A549 (cell line): ENCODE results near the gene RBPJ. TPM values are rescaled to one million over a fixed set of nuclear protein-coding genes. Genes with fewer than 3 reads are reported as not detected.

ENCODE experiments used
- ATAC-seq, 2 experiments: fragments of 200-7000 bp in 1 of 2; fragments of >200 bp in 1 of 2; cut with Nextera tagmentation in 1 of 2; cut with Tn5 transposase in 1 of 2; 3 replicates each; pipeline versions ENCODE4 v1.8.0 to v1.9.1; 2018 to 2020; ENCODE audit warnings: mild to moderate bottlenecking in 1 of 2, moderate library complexity in 1 of 2
- CTCF ChIA-PET: fragments of 300-600 bp; sonication (Branson Sonifier 250); formaldehyde crosslinking; extraction: SDS; loops from one replicate; lab custom pipeline; 2021; ENCODE audit warnings: antibody characterized with exemption, inconsistent platforms; lab: Yijun Ruan, JAX
- POLR2A ChIA-PET: fragments of 350-600 bp; formaldehyde crosslinking; extraction: SDS; loops from one replicate; lab custom pipeline; 2021; ENCODE audit warnings: antibody characterized with exemption, inconsistent platforms; lab: Yijun Ruan, JAX
- DNase-seq, 2 experiments: peaks; one replicate each; pipeline versions ENCODE4 v3.0.0 to v3.0.0-alpha.2; 2011 to 2016; ENCODE audit warnings: low read depth in 1 of 2, low spot score in 1 of 2
- FAIRE-seq: peaks from 2 replicates; lab custom pipeline; 2011; peaks lifted over from hg19 to GRCh38; lab: Jason Lieb, UNC
- H3K27ac ChIP-seq, 2 experiments: fragments of >200 bp; sonication (Bioruptor Twin); formaldehyde crosslinking; 3 replicates each; pipeline ENCODE4 v1.5.1; 2016 to 2017
- H3K4me1 ChIP-seq: fragments of >200 bp; sonication (Bioruptor Twin); formaldehyde crosslinking; 3 replicates; pipeline ENCODE4 v1.6.1; 2016
- H3K4me2 ChIP-seq: fragments of >200 bp; sonication (Bioruptor Twin); formaldehyde crosslinking; 3 replicates; pipeline ENCODE4 v1.6.1; 2016
- H3K4me3 ChIP-seq: fragments of >200 bp; sonication (Bioruptor Twin); formaldehyde crosslinking; 3 replicates; pipeline ENCODE4 v1.5.1; 2016
- H3K9me3 ChIP-seq: fragments of >200 bp; sonication (Bioruptor Twin); formaldehyde crosslinking; 3 replicates; pipeline ENCODE4 v1.6.1; 2016
- CEBPB ChIP-seq, 2 experiments: fragments of >200 bp in 1 of 2; sonication (Bioruptor Twin) in 1 of 2; formaldehyde crosslinking in 1 of 2; IDR thresholded peaks; 2 replicates each; pipeline ENCODE4 v1.6.1; 2012 to 2016
- CHD2 ChIP-seq: fragments of 150-350 bp; IDR thresholded peaks from 2 replicates; pipeline ENCODE4 v1.6.1; 2014; ENCODE audit warnings: low read length; ENCODE audit not compliant: partially characterized antibody
- CHD4 ChIP-seq: fragments of 200-600 bp; sonication (generic); IDR thresholded peaks from 2 replicates; pipeline ENCODE4 v1.6.1; 2016; ENCODE audit warnings: antibody characterized with exemption, mild to moderate bottlenecking, borderline replicate concordance
- EHF ChIP-seq: fragments of 250-450 bp; sonication (Bioruptor Pico); IDR thresholded peaks from 2 replicates; pipeline ENCODE4 v1.5.0; 2020; ENCODE audit warnings: mild to moderate bottlenecking
- EHMT2 ChIP-seq: fragments of 200-600 bp; sonication (generic); IDR thresholded peaks from 2 replicates; pipeline ENCODE4 v1.6.1; 2016; ENCODE audit warnings: antibody characterized with exemption, low read depth, mild to moderate bottlenecking, moderate library complexity
- FOSL2 ChIP-seq, 2 experiments: fragments of 450-650 bp in 1 of 2; fragments of >200 bp in 1 of 2; sonication (Bioruptor Twin) in 1 of 2; formaldehyde crosslinking; IDR thresholded peaks; 2 replicates each; pipeline versions ENCODE4 v1.5.0 to v1.6.1; 2016 to 2020; ENCODE audit warnings: mild to moderate bottlenecking in 1 of 2, moderate library complexity in 1 of 2
- GATA3 ChIP-seq: IDR thresholded peaks from 2 replicates; pipeline ENCODE4 v1.6.1; 2012; ENCODE audit warnings: borderline replicate concordance
- HDAC2 ChIP-seq: fragments of 200-600 bp; sonication (generic); IDR thresholded peaks from 2 replicates; pipeline ENCODE4 v1.6.1; 2016
- KDM5A ChIP-seq: fragments of 200-600 bp; sonication (generic); IDR thresholded peaks from 2 replicates; pipeline ENCODE4 v1.6.1; 2016; ENCODE audit warnings: antibody characterized with exemption, mild to moderate bottlenecking
- MYC ChIP-seq: IDR thresholded peaks from 2 replicates; pipeline ENCODE4 v1.6.1; 2012; ENCODE audit warnings: mild to moderate bottlenecking, inconsistent platforms, low read length, improper control_type of control experiment, borderline replicate concordance
- POLR2AphosphoS2 ChIP-seq: conservative IDR thresholded peaks from 2 replicates; pipeline ENCODE4 v1.6.1; 2012; ENCODE audit warnings: low read length, improper control_type of control experiment, inconsistent platforms
- RCOR1 ChIP-seq: fragments of 150-350 bp; IDR thresholded peaks from 2 replicates; pipeline ENCODE4 v1.6.1; 2014; ENCODE audit warnings: antibody characterized with exemption, low read length, low read depth
- RFX5 ChIP-seq: fragments of 450-650 bp; IDR thresholded peaks from 2 replicates; pipeline ENCODE4 v1.7.1; 2014; ENCODE audit warnings: antibody characterized with exemption, mild to moderate bottlenecking, moderate library complexity
- RNF2 ChIP-seq: fragments of 200-600 bp; sonication (generic); IDR thresholded peaks from 2 replicates; pipeline ENCODE4 v1.6.1; 2016; ENCODE audit warnings: low read depth, mild to moderate bottlenecking, antibody characterized with exemption, moderate library complexity, borderline replicate concordance
- SMC3 ChIP-seq: fragments of >200 bp; sonication (Bioruptor Twin); formaldehyde crosslinking; IDR thresholded peaks from 3 replicates; pipeline ENCODE4 v1.6.1; 2018; ENCODE audit warnings: inconsistent platforms
- SREBF2 ChIP-seq: fragments of 450-650 bp; IDR thresholded peaks from 2 replicates; pipeline ENCODE4 v1.6.1; 2014; ENCODE audit warnings: mild to moderate bottlenecking, moderate library complexity
- TP53 ChIP-seq: fragments of 250-450 bp; sonication (Bioruptor Pico); IDR thresholded peaks from 2 replicates; pipeline ENCODE4 v1.5.0; 2021; ENCODE audit warnings: mild to moderate bottlenecking, moderate library complexity
- ZNF302 ChIP-seq: fragments of 250-450 bp; sonication (Bioruptor Pico); IDR thresholded peaks from 2 replicates; pipeline ENCODE4 v1.9.0; 2021; ENCODE audit warnings: inconsistent platforms, mild to moderate bottlenecking, moderate library complexity
- WGBS: methylation state at CpG from one replicate; pipeline ENCODE4 v1.1.6; 2017; ENCODE audit errors: missing lambda C conversion rate; 5-methylcytosine and 5-hydroxymethylcytosine counted together
- polyA plus RNA-seq, 4 experiments: library from polyadenylated mRNA; depleted of rRNA in 3 of 4; stranded (reverse); fragments of >200 nt; fragmentation: RNase III in 1 of 4; extraction: RNeasy Plus Mini Kit Qiagen cat#74134 plus additional on column Dnase treatment in 1 of 4; gene quantifications; 2 replicates in 3 of 4; 3 replicates in 1 of 4; pipeline ENCODE4 v1.2.3, GENCODE V29; 2011 to 2017
- TF ChIP-seq, protein P1 (sequence below): IDR thresholded peaks from 2 replicates; pipeline ENCODE4 v1.6.1; 2012
- TF ChIP-seq, protein P2 (sequence below): fragments of 150-350 bp; IDR thresholded peaks from 2 replicates; pipeline ENCODE4 v1.6.1; 2014; ENCODE audit warnings: low read depth, mild to moderate bottlenecking, low read length
- TF ChIP-seq, protein P3 (sequence below): fragments of 200-600 bp; sonication (generic); IDR thresholded peaks from 2 replicates; pipeline ENCODE4 v1.6.1; 2016; ENCODE audit warnings: antibody characterized with exemption, mild to moderate bottlenecking, moderate library complexity
- TF ChIP-seq, protein P4 (sequence below): fragments of 250-450 bp; sonication (Bioruptor Pico); IDR thresholded peaks from 2 replicates; pipeline ENCODE4 v1.5.0; 2020; ENCODE audit warnings: low read depth, mild to moderate bottlenecking, moderate library complexity
- TF ChIP-seq, protein P5 (sequence below): fragments of >200 bp; sonication (Bioruptor Twin); formaldehyde crosslinking; IDR thresholded peaks from 2 replicates; pipeline ENCODE4 v1.6.1; 2016
- TF ChIP-seq, protein P6 (sequence below): IDR thresholded peaks from 2 replicates; pipeline ENCODE4 v1.6.1; 2012; ENCODE audit warnings: low read depth, borderline replicate concordance
- TF ChIP-seq, protein P7 (sequence below): fragments of 450-650 bp; IDR thresholded peaks from 2 replicates; pipeline ENCODE4 v1.6.1; 2014; ENCODE audit warnings: antibody characterized with exemption

Gene RBPJ
- polyA plus RNA-seq, 2 of the 4 experiments (the other 2 are of a cell fraction) = 16.5 to 37.1 TPM

DNA sequence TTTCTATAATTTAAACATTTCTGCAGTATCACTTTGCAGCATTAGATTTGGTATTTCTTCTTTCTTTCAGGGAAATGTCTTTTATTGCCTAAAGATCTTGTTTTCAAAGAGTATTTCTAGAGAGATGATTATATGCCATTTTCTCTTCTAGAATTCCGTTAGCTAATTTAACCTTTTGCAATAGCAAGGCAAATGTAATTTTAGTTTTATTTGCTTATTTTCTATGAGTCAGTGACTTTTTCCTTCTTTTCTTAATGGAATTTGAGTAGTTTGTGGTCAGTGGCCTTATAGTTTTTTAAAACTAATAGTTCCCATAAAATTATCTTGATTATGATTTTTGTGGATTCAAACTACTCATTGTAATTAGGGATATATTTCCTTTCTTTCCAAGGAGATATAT is 97.3 kb downstream of the RBPJ start:
- ATAC-seq (no peak), DNase-seq (no peak), FAIRE-seq (no peak)
- Histone ChIP-seq H3K27ac (no peak overlapping the region), H3K4me2 (no peak overlapping the region), H3K9me3 (no peaks in the 10 kb centered on the region), H3K4me3 (no peak overlapping the region), H3K4me1 (no peaks in the 10 kb centered on the region)
- CTCF ChIA-PET = interaction anchor here (2.1 to 3.7 kb wide), 2 partner anchors 430 kb away, joined by 8 to 21 read pairs; no protein-coding TSS in a partner anchor
- POLR2A ChIA-PET = no interaction called here
- WGBS = 83% methylated on average over 1 of the region's 1 CpG
- TF ChIP-seq CHD4 = no peak
- no peak for TF ChIP-seq EHMT2
- TF ChIP-seq RCOR1 = no peak
- TF ChIP-seq, protein P1, sequence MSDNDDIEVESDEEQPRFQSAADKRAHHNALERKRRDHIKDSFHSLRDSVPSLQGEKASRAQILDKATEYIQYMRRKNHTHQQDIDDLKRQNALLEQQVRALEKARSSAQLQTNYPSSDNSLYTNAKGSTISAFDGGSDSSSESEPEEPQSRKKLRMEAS = no peak
- TF ChIP-seq, protein P2, sequence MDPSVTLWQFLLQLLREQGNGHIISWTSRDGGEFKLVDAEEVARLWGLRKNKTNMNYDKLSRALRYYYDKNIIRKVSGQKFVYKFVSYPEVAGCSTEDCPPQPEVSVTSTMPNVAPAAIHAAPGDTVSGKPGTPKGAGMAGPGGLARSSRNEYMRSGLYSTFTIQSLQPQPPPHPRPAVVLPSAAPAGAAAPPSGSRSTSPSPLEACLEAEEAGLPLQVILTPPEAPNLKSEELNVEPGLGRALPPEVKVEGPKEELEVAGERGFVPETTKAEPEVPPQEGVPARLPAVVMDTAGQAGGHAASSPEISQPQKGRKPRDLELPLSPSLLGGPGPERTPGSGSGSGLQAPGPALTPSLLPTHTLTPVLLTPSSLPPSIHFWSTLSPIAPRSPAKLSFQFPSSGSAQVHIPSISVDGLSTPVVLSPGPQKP = no peak
- TF ChIP-seq, protein P3, sequence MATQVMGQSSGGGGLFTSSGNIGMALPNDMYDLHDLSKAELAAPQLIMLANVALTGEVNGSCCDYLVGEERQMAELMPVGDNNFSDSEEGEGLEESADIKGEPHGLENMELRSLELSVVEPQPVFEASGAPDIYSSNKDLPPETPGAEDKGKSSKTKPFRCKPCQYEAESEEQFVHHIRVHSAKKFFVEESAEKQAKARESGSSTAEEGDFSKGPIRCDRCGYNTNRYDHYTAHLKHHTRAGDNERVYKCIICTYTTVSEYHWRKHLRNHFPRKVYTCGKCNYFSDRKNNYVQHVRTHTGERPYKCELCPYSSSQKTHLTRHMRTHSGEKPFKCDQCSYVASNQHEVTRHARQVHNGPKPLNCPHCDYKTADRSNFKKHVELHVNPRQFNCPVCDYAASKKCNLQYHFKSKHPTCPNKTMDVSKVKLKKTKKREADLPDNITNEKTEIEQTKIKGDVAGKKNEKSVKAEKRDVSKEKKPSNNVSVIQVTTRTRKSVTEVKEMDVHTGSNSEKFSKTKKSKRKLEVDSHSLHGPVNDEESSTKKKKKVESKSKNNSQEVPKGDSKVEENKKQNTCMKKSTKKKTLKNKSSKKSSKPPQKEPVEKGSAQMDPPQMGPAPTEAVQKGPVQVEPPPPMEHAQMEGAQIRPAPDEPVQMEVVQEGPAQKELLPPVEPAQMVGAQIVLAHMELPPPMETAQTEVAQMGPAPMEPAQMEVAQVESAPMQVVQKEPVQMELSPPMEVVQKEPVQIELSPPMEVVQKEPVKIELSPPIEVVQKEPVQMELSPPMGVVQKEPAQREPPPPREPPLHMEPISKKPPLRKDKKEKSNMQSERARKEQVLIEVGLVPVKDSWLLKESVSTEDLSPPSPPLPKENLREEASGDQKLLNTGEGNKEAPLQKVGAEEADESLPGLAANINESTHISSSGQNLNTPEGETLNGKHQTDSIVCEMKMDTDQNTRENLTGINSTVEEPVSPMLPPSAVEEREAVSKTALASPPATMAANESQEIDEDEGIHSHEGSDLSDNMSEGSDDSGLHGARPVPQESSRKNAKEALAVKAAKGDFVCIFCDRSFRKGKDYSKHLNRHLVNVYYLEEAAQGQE = no peak
- no peak for TF ChIP-seq RFX5
- no peak for TF ChIP-seq CEBPB (IDR thresholded peaks at IDR 0.05)
- TF ChIP-seq, protein P4, sequence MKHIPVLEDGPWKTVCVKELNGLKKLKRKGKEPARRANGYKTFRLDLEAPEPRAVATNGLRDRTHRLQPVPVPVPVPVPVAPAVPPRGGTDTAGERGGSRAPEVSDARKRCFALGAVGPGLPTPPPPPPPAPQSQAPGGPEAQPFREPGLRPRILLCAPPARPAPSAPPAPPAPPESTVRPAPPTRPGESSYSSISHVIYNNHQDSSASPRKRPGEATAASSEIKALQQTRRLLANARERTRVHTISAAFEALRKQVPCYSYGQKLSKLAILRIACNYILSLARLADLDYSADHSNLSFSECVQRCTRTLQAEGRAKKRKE = no peak
- TF ChIP-seq RNF2 = no peak
- TF ChIP-seq, protein P5, sequence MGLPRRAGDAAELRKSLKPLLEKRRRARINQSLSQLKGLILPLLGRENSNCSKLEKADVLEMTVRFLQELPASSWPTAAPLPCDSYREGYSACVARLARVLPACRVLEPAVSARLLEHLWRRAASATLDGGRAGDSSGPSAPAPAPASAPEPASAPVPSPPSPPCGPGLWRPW = no peak
- no peak for TF ChIP-seq SREBF2
- TF ChIP-seq HDAC2 = no peak
- no peak for TF ChIP-seq CHD2
- no peak for TF ChIP-seq GATA3
- no peak for TF ChIP-seq TP53
- TF ChIP-seq ZNF302 (CRISPR knock-in tag) = no peak
- no peak for TF ChIP-seq FOSL2 (IDR thresholded peaks at IDR 0.05)
- no peak for TF ChIP-seq FOSL2 (CRISPR knock-in tag; IDR thresholded peaks at IDR 0.05)
- no peak for TF ChIP-seq MYC
- no peak for TF ChIP-seq EHF

DNA sequence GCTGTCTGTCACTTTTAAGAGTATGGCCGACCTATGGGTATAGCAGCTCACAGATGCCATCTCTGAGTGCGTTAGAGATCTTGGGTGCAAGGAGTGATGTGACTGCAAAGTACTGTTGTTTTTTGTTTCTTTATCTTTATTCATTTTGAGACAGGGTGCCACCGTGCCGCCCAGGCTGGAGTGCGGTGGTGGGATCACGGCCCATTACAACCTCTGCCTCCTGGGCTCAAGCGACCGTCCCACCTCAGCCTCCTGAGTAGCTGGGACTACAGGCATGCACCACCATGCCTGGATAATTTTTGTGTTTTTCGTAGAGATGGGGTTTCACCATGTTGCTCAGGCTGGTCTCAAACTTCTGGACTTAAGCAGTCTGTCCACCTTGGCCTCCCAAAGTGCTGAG is 98.0 kb downstream of the RBPJ start:
- ATAC-seq (no peak), DNase-seq (no peak), FAIRE-seq (no peak)
- 95% methylated on average over 9 of the region's 9 CpGs for WGBS
- Histone ChIP-seq H3K4me3 (no peak overlapping the region), H3K9me3 (no peaks in the 10 kb centered on the region), H3K4me2 (no peak overlapping the region), H3K27ac (no peak overlapping the region), H3K4me1 (no peaks in the 10 kb centered on the region)
- CTCF ChIA-PET = interaction anchor here (2.1 kb wide), 1 partner anchor 431 kb away, joined by 8 read pairs; no protein-coding TSS in a partner anchor
- POLR2A ChIA-PET = no interaction called here
- TF ChIP-seq, protein P1 = no peak
- no peak for TF ChIP-seq POLR2AphosphoS2
- no peak for TF ChIP-seq TP53
- TF ChIP-seq, protein P6, sequence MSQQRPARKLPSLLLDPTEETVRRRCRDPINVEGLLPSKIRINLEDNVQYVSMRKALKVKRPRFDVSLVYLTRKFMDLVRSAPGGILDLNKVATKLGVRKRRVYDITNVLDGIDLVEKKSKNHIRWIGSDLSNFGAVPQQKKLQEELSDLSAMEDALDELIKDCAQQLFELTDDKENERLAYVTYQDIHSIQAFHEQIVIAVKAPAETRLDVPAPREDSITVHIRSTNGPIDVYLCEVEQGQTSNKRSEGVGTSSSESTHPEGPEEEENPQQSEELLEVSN = no peak
- TF ChIP-seq ZNF302 (CRISPR knock-in tag) = no peak
- TF ChIP-seq, protein P7, sequence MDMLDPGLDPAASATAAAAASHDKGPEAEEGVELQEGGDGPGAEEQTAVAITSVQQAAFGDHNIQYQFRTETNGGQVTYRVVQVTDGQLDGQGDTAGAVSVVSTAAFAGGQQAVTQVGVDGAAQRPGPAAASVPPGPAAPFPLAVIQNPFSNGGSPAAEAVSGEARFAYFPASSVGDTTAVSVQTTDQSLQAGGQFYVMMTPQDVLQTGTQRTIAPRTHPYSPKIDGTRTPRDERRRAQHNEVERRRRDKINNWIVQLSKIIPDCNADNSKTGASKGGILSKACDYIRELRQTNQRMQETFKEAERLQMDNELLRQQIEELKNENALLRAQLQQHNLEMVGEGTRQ = no peak
- TF ChIP-seq, protein P3 = no peak
- no peak for TF ChIP-seq KDM5A
- TF ChIP-seq SMC3 = no peak
